HG02763 (cell line): ENCODE results near the gene RFX1.

Source experiments
- ATAC-seq: cut with Tn5 transposase; IDR thresholded peaks from one replicate; pipeline ENCODE4 v1.9.1; 2021; ENCODE audit warnings: mild to moderate bottlenecking, moderate library complexity; ENCODE audit not compliant: unreplicated experiment

Gene RFX1

DNA sequence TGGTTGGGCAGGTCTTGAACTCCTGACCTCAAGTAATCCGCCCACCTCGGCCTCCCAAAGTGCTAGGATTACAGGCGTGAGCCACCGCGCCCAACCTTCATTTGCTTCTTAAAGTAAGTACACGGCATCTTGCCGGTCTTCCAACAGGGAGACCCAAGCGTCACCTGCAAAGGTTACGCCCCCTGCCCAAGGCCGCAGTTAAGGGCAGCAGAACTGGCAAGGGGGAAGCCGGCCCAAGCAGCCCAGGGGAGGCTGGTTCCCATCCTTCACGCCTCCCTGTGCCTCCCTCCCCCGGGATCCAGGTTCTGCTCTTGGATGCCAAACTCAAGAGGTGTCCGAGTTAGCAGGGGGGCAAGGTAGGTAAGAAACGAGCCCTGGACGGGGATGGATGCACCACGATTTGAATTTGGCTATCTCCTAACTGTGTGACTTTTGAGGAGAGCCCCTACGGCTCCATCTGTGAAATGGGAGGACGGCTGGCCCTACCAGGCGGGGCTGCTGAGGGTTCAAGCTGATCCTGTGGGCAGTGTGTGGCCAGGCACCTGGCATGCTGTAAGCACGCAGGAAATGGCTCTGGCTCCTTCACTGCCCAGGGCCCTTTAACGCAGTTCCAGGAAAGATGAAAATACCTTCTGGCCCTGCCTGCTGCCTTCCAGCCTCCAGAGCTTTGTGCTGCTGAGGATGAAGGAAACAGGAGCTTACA lies 9.0 kb downstream of the RFX1 start:
- no peak for ATAC-seq

- ATAC-seq, result no peak
Observed at GRCh38 chr19:13995878-13996765, 10.0 kb downstream of the RFX1 start.

- ATAC-seq, result no peak
Observed at GRCh38 chr19:13995017-13995728, 10.9 kb downstream of the RFX1 start.

- no peak for ATAC-seq
Observed at GRCh38 chr19:13993590-13994300, 12.4 kb downstream of the RFX1 start.

GRCh38 chr19:13992025-13992424 lies 14.1 kb downstream of the RFX1 start:
- no peak for ATAC-seq

GRCh38 chr19:13990085-13990484 lies 16.0 kb downstream of the RFX1 start:
- ATAC-seq, result no peak

DNA sequence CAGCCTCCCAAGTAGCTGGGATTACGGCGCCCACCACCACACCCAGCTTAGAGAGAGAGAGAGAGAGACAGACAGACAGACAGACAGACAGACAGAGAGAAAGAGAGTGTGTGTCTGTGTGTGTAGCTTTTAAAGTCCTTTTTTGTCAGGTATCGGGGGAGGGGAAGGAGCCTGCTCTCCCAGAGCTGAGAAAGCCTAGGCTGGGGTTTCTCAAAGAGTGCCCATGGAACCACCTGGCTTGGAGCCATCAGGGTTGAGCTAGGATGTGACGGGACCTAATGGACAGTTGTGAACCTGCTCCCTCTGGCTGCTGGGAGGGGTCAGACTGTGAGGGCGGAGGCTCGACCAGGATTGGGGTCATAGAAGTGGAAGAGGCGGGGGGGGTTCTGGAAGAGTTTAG lies 16.6 kb downstream of the RFX1 start:
- ATAC-seq, result no peak

- ATAC-seq, result no peak
Observed at GRCh38 chr19:13987101-13987890, 18.8 kb downstream of the RFX1 start.

DNA sequence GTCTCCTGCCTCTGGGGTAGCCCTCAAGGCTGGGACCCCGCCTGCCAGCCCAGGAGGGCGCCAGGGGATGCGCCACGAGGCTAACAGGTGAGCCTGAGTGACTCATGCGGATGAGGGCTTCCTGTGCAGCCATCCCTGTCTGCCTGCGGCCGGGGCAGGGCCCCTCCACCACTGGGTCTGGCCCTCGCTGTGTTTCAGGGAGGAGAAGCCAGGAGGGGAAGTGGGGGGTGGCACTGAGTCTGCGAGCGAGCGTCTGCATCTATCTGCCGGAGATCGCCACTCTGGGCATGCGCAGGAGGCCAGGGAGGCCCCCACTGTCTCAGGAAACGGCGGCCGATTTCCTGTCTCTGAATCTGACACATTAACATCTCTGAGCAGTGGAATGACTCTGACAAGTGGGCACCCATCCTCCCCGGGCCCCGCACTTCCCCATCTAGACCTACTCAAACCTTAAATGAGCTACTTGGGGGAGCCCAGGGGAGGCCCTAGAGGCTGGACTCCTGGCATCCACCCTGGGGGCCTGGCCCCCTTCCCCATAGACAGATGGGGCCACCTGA lies 19.7 kb downstream of the RFX1 start:
- ATAC-seq, result peak; percentile 79

DNA sequence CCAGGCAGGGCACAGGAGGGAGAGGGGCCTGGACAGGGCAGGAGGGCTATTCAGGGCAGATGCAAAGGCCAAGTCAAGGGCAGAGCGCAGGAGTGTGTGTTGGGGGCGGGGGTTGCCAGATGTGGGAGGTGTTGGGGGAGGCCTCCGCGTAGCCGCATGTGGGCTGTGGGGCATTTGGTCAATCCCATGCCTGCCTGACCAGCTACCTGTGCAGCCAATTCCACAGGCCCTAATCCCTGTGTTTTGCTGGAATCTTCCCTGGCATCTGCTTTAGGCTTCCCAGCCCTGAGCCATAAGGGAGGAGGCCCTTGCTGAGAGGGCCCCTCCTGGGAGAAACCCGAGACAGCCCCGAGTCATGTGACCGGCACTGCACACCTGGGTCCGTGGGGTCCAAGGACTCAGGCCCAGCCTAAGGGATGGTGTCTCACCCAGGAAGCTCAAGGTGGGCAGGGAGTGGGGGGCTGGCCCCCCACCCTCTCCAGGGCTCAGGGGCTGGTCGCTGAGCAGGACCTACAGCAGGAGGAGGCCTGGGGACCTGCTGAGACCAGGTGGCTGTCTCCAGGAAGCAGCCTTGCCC lies 20.3 kb downstream of the RFX1 start:
- ATAC-seq, result peak; percentile 16

DNA sequence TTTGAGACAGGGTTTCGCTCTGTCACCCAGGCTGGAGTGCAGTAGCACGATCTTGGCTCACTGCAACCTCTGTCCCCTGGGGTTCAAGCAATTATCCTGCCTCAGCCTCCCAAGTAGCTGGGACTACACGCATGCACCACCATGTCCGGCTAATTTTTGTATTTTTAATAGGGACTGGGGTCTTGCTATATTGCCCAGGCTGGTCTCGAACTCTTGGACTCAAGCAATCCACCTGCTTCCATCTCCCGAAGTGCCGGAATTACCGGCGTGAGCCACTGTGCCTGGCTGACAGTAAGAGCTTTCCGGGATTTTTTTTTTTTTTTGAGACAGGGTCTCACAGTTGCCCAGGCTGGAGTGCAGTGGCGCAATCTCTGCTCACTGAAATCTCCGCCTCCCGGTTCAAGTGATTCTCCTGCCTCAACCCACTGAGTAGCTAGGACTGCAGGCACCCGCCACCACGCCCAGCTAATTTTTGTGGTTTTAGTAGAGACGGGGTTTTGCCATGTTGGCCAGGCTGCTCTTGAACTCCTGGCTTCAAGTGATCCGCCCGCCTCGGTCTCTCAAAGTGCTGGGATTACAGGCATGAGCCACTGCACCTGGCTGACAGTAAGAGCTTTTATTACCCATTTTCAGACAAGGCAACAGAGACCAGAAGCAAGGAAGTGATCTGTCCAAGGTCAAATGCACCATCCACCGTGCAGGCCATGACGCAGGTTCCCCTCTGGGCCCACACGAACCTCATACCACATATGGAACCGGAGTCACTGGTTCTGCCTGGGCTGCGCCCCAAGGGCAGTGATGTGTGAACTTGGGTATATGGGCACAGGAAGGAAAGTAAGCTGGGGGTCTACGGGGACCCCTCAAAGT lies 21.0 kb downstream of the RFX1 start:
- ATAC-seq, result no peak

- no peak for ATAC-seq
Observed at GRCh38 chr19:13984186-13984585, 21.9 kb downstream of the RFX1 start.

DNA sequence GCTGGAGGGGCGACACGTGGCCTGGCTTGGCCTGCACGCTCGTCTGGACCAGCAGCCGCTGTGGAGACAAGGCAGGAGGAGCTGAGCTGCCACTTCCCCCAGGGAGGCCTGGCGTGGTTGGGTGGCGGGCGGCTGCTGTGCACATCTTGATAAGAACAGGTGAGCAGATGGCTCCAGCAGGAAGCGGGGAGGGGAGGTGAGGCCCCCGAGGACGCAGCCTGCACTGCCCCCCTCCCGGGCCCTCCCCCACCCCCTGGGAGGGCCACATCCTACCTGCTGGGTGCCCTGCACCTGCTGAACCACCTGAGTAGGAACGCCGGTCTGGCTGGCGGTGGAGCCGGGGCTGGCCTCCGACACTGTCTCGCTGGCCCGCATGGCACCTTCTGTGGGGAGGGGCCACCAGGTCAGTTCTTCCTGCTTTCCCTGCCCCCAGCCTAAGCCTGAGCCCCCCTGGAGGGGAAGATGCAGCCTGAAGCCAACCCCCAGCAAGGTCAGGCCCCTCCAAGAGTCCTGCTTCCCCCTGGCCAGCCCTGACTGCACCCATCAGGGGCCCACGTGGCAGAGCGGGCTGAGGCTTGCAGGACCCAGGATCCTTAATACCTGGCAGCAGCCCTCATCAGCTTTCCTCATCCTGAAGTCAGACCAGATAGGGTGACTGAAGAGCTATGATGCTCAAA lies 22.8 kb downstream of the RFX1 start:
- no peak for ATAC-seq

DNA sequence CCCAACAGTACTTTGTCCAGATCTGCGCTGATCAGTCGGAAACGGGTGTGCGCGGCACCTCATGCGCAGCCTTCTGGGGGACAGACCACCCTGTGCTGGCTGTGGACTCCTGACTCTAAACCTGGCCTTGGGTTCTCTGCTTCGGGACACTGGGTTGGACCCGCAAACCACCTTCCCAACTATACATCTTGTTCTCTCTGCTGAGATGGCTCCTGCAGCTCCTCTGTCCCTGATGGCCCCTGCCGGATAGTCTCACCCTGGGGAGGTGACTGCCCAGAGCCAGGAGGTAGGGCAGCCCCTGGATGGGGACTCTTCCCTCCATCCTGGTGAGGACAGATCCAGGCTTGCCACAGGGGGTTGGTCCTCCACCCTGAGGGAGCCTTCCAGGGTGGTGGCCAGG lies 23.3 kb downstream of the RFX1 start:
- ATAC-seq, result no peak

- ATAC-seq, result no peak
Observed at GRCh38 chr19:13981988-13982501, 24.1 kb downstream of the RFX1 start.

GRCh38 chr19:13981467-13981866 lies 24.7 kb downstream of the RFX1 start:
- no peak for ATAC-seq

GRCh38 chr19:13981021-13981420 lies 25.1 kb downstream of the RFX1 start:
- ATAC-seq, result no peak

DNA sequence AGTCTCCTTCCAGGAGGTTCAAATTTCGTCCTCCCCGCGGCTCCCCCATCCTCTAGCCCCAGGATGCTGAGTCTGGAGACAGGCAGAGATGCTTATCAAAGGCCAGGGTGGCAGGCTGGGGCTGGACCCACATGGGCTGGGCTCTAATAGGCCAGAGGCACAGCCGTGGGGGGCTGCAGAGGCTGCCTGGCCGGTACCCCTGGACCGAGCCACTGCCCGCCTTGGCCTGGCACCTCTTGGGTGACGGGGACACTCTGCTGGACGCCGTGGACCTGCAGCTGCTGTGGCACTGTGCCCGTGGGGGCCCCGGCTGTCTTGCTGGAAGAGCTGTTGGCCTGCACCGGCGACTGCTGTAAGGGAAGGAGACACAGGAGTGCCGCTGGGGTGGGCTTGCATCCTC lies 25.8 kb downstream of the RFX1 start:
- no peak for ATAC-seq
